Adrenal gland (tissue), 19 donors: ENCODE data around the gene PPM1M. TPM values are rescaled to one million over a fixed set of nuclear protein-coding genes. Genes with fewer than 3 reads are reported as not detected.

Source experiments
- DNase-seq, 7 donors: peaks; one replicate each; pipeline ENCODE4 v3.0.0-alpha.2; 2019 to 2020
- H3K27ac ChIP-seq, 5 donors: fragments of 200-600 bp; sonication (generic) in 4 of 5; 1 replicate in 3 of 5; 2 replicates in 2 of 5; pipeline versions ENCODE4 v1.5.1 to v1.8.0; 2016 to 2020; ENCODE audit warnings: mild to moderate bottlenecking in 1 of 5
- H3K27me3 ChIP-seq: fragments of 200-600 bp; 2 replicates; pipeline ENCODE4 v1.8.0; 2021
- H3K36me3 ChIP-seq, 2 donors: fragments of 200-600 bp; replicated peaks in 1 of 2; 1 replicate in 1 of 2; 2 replicates in 1 of 2; pipeline versions ENCODE4 v1.5.1 to v1.8.0; 2018 to 2022
- H3K4me1 ChIP-seq, 2 donors: fragments of 200-600 bp; replicated peaks in 1 of 2; 1 replicate in 1 of 2; 2 replicates in 1 of 2; pipeline versions ENCODE4 v1.5.1 to v1.8.0; 2018 to 2021
- H3K4me3 ChIP-seq, 4 donors: fragments of 200-600 bp; sonication (generic) in 3 of 4; one replicate each; pipeline ENCODE4 v1.5.1; 2016 to 2018
- H3K9me3 ChIP-seq, 3 donors: fragments of 200-600 bp; sonication (generic) in 1 of 3; replicated peaks in 1 of 3; 1 replicate in 2 of 3; 2 replicates in 1 of 3; pipeline versions ENCODE4 v1.5.1 to v1.8.0; 2016 to 2021
- CTCF ChIP-seq, 6 experiments: fragments of 450-650 bp in 4 of 6; fragments of 200-600 bp in 2 of 6; sonication (generic) in 1 of 6; IDR thresholded peaks; 1 replicate in 5 of 6; 2 replicates in 1 of 6; pipeline versions ENCODE4 v1.5.1 to v1.8.0; 2016 to 2021; ENCODE audit warnings: antibody characterized with exemption in 6 of 6, mild to moderate bottlenecking in 2 of 6, moderate library complexity in 1 of 6
- POLR2A ChIP-seq, 2 donors: fragments of 450-650 bp; IDR thresholded peaks; one replicate each; pipeline ENCODE4 v1.6.1; 2017; ENCODE audit warnings: antibody characterized with exemption in 2 of 2, mild to moderate bottlenecking in 2 of 2, moderate library complexity in 1 of 2
- whole genome bisulfite sequencing, 4 donors: extraction: QIAGEN DNeasy Blood & Tissue Kit in 2 of 4; methylation state at CpG; one replicate each; pipeline versions ENCODE4 v1.1.5 to v1.1.7; 2013 to 2017; 5-methylcytosine and 5-hydroxymethylcytosine counted together
- intact Hi-C, 2 donors: fragments of 100-400 bp; cut with DNase I; formaldehyde crosslinking; loops; one replicate each; pipeline versions ENCODE4 v1.14.1 to v1.15.0; 2022 to 2023
- long read RNA-seq, 10 donors: library from polyadenylated mRNA in 3 of 10; unstranded in 2 of 10; stranded (forward) in 1 of 10; transcript quantifications; one replicate each; pipeline ENCODE4 v2.0.0 and lab custom pipeline, GENCODE V29; 2021 to 2026
- polyA plus RNA-seq, 3 donors: library from polyadenylated mRNA; stranded (reverse); fragments of 200-250 nt in 2 of 3; fragments of 350-450 nt in 1 of 3; fragmentation: Illumina TruSeq in 1 of 3; extraction: RNeasy Lipid Tissue Mini Kit (QIAGEN cat#74804) in 1 of 3; gene quantifications; one replicate each; pipeline ENCODE4 v1.2.3, GENCODE V29; 2013 to 2014
- total RNA-seq, 9 donors: library from RNA; depleted of rRNA in 4 of 9; stranded (reverse); fragments of >200 nt in 4 of 9; fragments of 120-200 nt in 1 of 9; fragmentation: NEBNext Ultra II Directional in 1 of 9; extraction: Animal tissue kit (Norgen Biotek cat#: 25700) in 1 of 9; gene quantifications; one replicate each; pipeline versions ENCODE4 v1.1.0 to v1.2.4, GENCODE V29; 2013 to 2023
- donor health status: healthy with polysubstance abuse.
- donor health status: Bipolar disorder and iron deficiency.
- donor health status: DM: yes; HTN: yes; CAD: no.
- donor health status: DM: no; HTN: no; CAD: no.
- donor health status: DM: no; HTN: no; CAD: no.
- donor health status: DM: yes; HTN: yes; CAD: no.

The PPM1M gene
- total RNA-seq, result 10 to 100 TPM in 8 of 9 donors, 1 to 10 TPM in 1; 3.2 to 28.0 (median 20.4) TPM
- 10 to 100 TPM in 2 of 3 donors, 1 to 10 TPM in 1; 9.1 to 29.8 (median 23.1) TPM for polyA plus RNA-seq
- long read RNA-seq, donor 1, result 0 reads
- long read RNA-seq, donor 2, result 0 reads
- long read RNA-seq, donor 3, result 0 reads
- long read RNA-seq, donor 4, partial matches to known transcripts, result 1 of 7 reads
- long read RNA-seq, donor 4, other reads (novel, unspliced or antisense), result 3 of 7 reads
- long read RNA-seq, donor 5, transcript PPM1M-202 (10 exons, 2,193 nt), result major isoform, 21 of 34 reads
- long read RNA-seq, donor 5, partial matches to known transcripts, result 3 of 34 reads
- long read RNA-seq, donor 5, other reads (novel, unspliced or antisense), result 10 of 34 reads
- long read RNA-seq, donor 6, partial matches to known transcripts, result 1 of 3 reads
- long read RNA-seq, donor 6, other reads (novel, unspliced or antisense), result 0 of 3 reads
- long read RNA-seq, donor 7, result 0 reads
- long read RNA-seq, donor 8, partial matches to known transcripts, result 22 of 22 reads
- long read RNA-seq, donor 8, other reads (novel, unspliced or antisense), result 0 of 22 reads
- long read RNA-seq, donor 9, result 0 reads
- long read RNA-seq, donor 10, result 0 reads

GRCh38 chr3:52245322-52246263 is at the start of gene PPM1M:
Gene PPM1M (plus strand): TSS chr3:52245759. CDS start chr3:52245825, 66 bp downstream.
- peaks cover 6 to 11% of the 10 kb centered on the region in 2 donors for H3K4me1 ChIP-seq
- TF ChIP-seq CTCF (IDR thresholded peaks at IDR 0.05) (no peak), POLR2A (IDR thresholded peaks at IDR 0.05) (no peak)
- intact Hi-C loops, result no loop called here
- peak within 1 kb of the TSS; percentile 33 to 86 (median 73) for H3K27ac ChIP-seq
- peak in 4 of 7 donors; percentile 31 to 64 (median 48) for DNase-seq
- no peaks in the 10 kb centered on the region for H3K9me3 ChIP-seq
- 1 to 10% (median 3%) methylated on average over 13 to 97 of the region's 98 CpGs for WGBS, 4 donors
- H3K36me3 ChIP-seq, result peaks cover 0 to 12% of the 10 kb centered on the region in 2 donors
- peak within 1 kb of the TSS in 3 of 4 donors; percentile 6 to 42 (median 27) for H3K4me3 ChIP-seq
- no peaks in the 10 kb centered on the region for H3K27me3 ChIP-seq

GRCh38 chr3:52195823-52196331 is 49.7 kb upstream of the PPM1M start:
- Histone ChIP-seq H3K27ac (peak overlapping the region; percentile 62 to 90 (median 80)), H3K4me3 (no peak overlapping the region), H3K4me1 (peaks cover 45 to 82% of the 10 kb centered on the region in 2 donors), H3K9me3 (no peaks in the 10 kb centered on the region), H3K27me3 (no peaks in the 10 kb centered on the region), H3K36me3 (peaks cover 0 to 20% of the 10 kb centered on the region in 2 donors)
- 65 to 70% (median 68%) methylated on average over 10 of the region's 10 CpGs for WGBS, 4 donors
- peak in 3 of 7 donors; percentile 55 to 62 (median 58) for DNase-seq
- TF ChIP-seq CTCF (IDR thresholded peaks at IDR 0.05) (no peak), POLR2A (IDR thresholded peaks at IDR 0.05) (no peak)
- intact Hi-C loops, result no loop called here

GRCh38 chr3:52196977-52197376 is 48.6 kb upstream of the PPM1M start:
- DNase-seq, result peak in 3 of 7 donors; percentile 31 to 61 (median 59)

More at GRCh38 chr3:52196977-52197376, 48.6 kb upstream of the PPM1M start:
- intact Hi-C loops, result no loop called here
- TF ChIP-seq CTCF (IDR thresholded peaks at IDR 0.05) (no peak), POLR2A (IDR thresholded peaks at IDR 0.05) (no peak)
- Histone ChIP-seq H3K27ac (peak overlapping the region in 4 of 5 donors; percentile 40 to 90 (median 78)), H3K4me3 (no peak overlapping the region), H3K36me3 (peaks cover 0 to 31% of the 10 kb centered on the region in 2 donors), H3K27me3 (no peaks in the 10 kb centered on the region), H3K9me3 (no peaks in the 10 kb centered on the region), H3K4me1 (peaks cover 47 to 85% of the 10 kb centered on the region in 2 donors)
- WGBS, 4 donors, result 52 to 70% (median 61%) methylated on average over 3 of the region's 3 CpGs
